ENCODE measurements around the gene CHMP5. TPM values are rescaled to one million over a fixed set of nuclear protein-coding genes. Genes with fewer than 3 reads are reported as not detected.

The CHMP5 gene
- polyA plus RNA-seq, 3 donors, result 33.5 to 72.5 (median 65.0) TPM

- Mint-ChIP-seq H3K27me3 (ENCODE audit: low read depth in 3 of 3) (no peaks in the 10 kb centered on the region), H3K4me1 (peaks cover 44% of the 10 kb centered on the region), H3K36me3 (peaks cover 65 to 72% of the 10 kb centered on the region in 2 donors), H3K27ac (peak overlapping the region; percentile 78 to 92 (median 87)), H3K9me3 (no peaks in the 10 kb centered on the region), H3K4me3 (no peak overlapping the region)
- Histone ChIP-seq H2AFZ (ENCODE audit: insufficient read depth, low read depth, low read length, poor library complexity, severe bottlenecking) (no peak overlapping the region), H3K27ac (ENCODE audit: low read depth in 1 of 2, low read length in 2 of 2) (peak overlapping the region; percentile 1 to 80), H3K4me3 (replicated peaks in 1 of 3; ENCODE audit: low read depth in 2 of 3, low read length in 3 of 3) (no peak overlapping the region), H3K36me3 (replicated peaks in 1 of 2; ENCODE audit: control insufficient read depth in 1 of 2, insufficient read depth in 2 of 2, low read length in 2 of 2) (peaks cover 43 to 91% of the 10 kb centered on the region in 2 donors), H3K27me3 (ENCODE audit: control insufficient read depth in 2 of 2, insufficient read depth in 2 of 2, low read length in 2 of 2) (no peaks in the 10 kb centered on the region), H3K4me1 (ENCODE audit: control insufficient read depth in 1 of 2, insufficient read depth in 2 of 2, low read length in 2 of 2) (peaks cover 19 to 20% of the 10 kb centered on the region in 2 donors), H3K79me2 (ENCODE audit: insufficient read depth, low read length) (peaks cover 89% of the 10 kb centered on the region), H3K9ac (ENCODE audit: insufficient read depth, low read length, poor library complexity, severe bottlenecking) (peak overlapping the region; percentile 15), H3K4me2 (replicated peaks; ENCODE audit: extremely low read depth, low read length, poor library complexity, severe bottlenecking) (no peak overlapping the region), H3K9me3 (replicated peaks in 1 of 2; ENCODE audit: control insufficient read depth in 1 of 2, insufficient read depth in 1 of 2, low read length in 2 of 2) (no peaks in the 10 kb centered on the region), H4K20me1 (ENCODE audit: insufficient read depth, low read length) (peaks cover 14% of the 10 kb centered on the region)
- 0% methylated on average over 1 of the region's 1 CpG for WGBS (ENCODE audit: insufficient coverage)
- DNase-seq, result peak; percentile 69 to 79 (median 78)
- intact Hi-C loops (cut with micrococcal nuclease), result loop anchor here in 1 of 2 donors (10.0 kb wide), 1 partner anchor 177 kb away; the partner anchor contains the start of gene NOL6
- TF ChIP-seq CTCF (IDR thresholded peaks at IDR 0.05), result no peak
These were observed 32.6 kb downstream of the CHMP5 start for GRCh38 chr9:33297432-33297831.

- Histone ChIP-seq H3K27me3 (ENCODE audit: control insufficient read depth in 2 of 2, insufficient read depth in 2 of 2, low read length in 2 of 2) (no peaks in the 10 kb centered on the region), H4K20me1 (ENCODE audit: insufficient read depth, low read length) (peaks cover 14% of the 10 kb centered on the region), H3K36me3 (replicated peaks in 1 of 2; ENCODE audit: control insufficient read depth in 1 of 2, insufficient read depth in 2 of 2, low read length in 2 of 2) (peaks cover 60 to 94% of the 10 kb centered on the region in 2 donors), H3K9ac (ENCODE audit: insufficient read depth, low read length, poor library complexity, severe bottlenecking) (no peak overlapping the region), H3K4me3 (replicated peaks in 1 of 3; ENCODE audit: low read depth in 2 of 3, low read length in 3 of 3) (no peak overlapping the region), H3K27ac (ENCODE audit: low read depth in 1 of 2, low read length in 2 of 2) (peak overlapping the region in 1 of 2 donors; percentile 50), H3K9me3 (replicated peaks in 1 of 2; ENCODE audit: control insufficient read depth in 1 of 2, insufficient read depth in 1 of 2, low read length in 2 of 2) (no peaks in the 10 kb centered on the region), H3K4me1 (ENCODE audit: control insufficient read depth in 1 of 2, insufficient read depth in 2 of 2, low read length in 2 of 2) (peaks cover 19 to 20% of the 10 kb centered on the region in 2 donors), H3K79me2 (ENCODE audit: insufficient read depth, low read length) (peaks cover 57% of the 10 kb centered on the region), H3K4me2 (replicated peaks; ENCODE audit: extremely low read depth, low read length, poor library complexity, severe bottlenecking) (no peak overlapping the region), H2AFZ (ENCODE audit: insufficient read depth, low read depth, low read length, poor library complexity, severe bottlenecking) (no peak overlapping the region)
- TF ChIP-seq CTCF (IDR thresholded peaks at IDR 0.05), result no peak
- Mint-ChIP-seq H3K9me3 (no peaks in the 10 kb centered on the region), H3K27ac (peak overlapping the region in 2 of 7 donors; percentile 10 to 44), H3K4me1 (peaks cover 31% of the 10 kb centered on the region), H3K27me3 (ENCODE audit: low read depth in 3 of 3) (no peaks in the 10 kb centered on the region), H3K36me3 (peaks cover 56 to 60% of the 10 kb centered on the region in 2 donors), H3K4me3 (no peak overlapping the region)
- no CpG with 5 or more reads among the region's 2 CpGs for WGBS (ENCODE audit: insufficient coverage)
- intact Hi-C loops (cut with micrococcal nuclease), result no loop called here
- DNase-seq, result no peak
These were observed 35.7 kb downstream of the CHMP5 start for GRCh38 chr9:33300546-33300945.

All from CD14-positive monocyte (primary cell).